ENCODE results near the gene HOXD4. TPM values are rescaled to one million over a fixed set of nuclear protein-coding genes. Genes with fewer than 3 reads are reported as not detected.

The HOXD4 gene
- total RNA-seq, 4 donors from 2014 or later, result 1.0 to 14.2 (median 1.9) TPM

DNA sequence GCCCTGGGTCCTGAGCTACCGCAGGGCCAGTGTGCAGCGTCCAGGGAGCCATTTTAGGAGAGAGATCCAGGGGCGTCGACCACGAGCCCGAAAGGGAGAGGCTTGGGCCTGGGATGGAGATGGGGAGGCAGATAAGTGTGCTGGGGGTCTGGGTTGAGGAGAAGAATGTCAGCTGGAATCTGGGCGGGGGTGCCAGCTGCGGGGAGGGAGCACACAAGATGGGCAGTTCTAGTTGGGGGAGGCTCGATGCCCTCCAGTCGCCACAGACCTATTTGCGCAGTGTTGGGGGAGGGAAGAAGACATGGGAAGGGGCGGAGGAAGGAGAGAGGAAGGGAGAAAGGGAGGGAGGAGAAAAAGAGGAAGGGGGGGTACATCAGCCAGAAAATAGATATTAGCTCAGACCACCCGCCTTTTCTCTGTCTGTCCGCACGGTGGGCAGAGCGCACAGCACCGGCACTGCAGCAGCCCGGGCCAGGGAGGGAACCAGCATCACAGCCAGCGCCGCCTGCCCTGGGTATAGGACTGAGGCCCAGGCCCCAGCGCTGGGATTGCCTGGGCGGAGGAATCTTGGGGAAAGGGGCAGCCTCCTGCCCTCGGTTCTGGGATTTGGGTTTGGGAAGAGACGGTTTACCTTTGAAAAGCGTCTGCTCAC is 46.1 kb upstream of the HOXD4 start:
- ATAC-seq (ENCODE audit: low FRiP score) (no peak), DNase-seq (ENCODE audit: low spot score) (no peak)
- TF ChIP-seq, protein P1, sequence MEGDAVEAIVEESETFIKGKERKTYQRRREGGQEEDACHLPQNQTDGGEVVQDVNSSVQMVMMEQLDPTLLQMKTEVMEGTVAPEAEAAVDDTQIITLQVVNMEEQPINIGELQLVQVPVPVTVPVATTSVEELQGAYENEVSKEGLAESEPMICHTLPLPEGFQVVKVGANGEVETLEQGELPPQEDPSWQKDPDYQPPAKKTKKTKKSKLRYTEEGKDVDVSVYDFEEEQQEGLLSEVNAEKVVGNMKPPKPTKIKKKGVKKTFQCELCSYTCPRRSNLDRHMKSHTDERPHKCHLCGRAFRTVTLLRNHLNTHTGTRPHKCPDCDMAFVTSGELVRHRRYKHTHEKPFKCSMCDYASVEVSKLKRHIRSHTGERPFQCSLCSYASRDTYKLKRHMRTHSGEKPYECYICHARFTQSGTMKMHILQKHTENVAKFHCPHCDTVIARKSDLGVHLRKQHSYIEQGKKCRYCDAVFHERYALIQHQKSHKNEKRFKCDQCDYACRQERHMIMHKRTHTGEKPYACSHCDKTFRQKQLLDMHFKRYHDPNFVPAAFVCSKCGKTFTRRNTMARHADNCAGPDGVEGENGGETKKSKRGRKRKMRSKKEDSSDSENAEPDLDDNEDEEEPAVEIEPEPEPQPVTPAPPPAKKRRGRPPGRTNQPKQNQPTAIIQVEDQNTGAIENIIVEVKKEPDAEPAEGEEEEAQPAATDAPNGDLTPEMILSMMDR (IDR thresholded peaks at IDR 0.05), result no peak

- DNase-seq (ENCODE audit: low spot score), result no peak
Measured at GRCh38 chr2:176105730-176106580, 45.4 kb upstream of the HOXD4 start.

GRCh38 chr2:176106581-176107539 is 44.5 kb upstream of the HOXD4 start, which contains the start of gene HOXD11:
Gene HOXD11, plus strand, starts transcription at chr2:176107280. Its CDS starts 76 bp downstream, at chr2:176107356.
- ATAC-seq (ENCODE audit: low FRiP score), result peak; percentile 74
- TF ChIP-seq, protein P1 (IDR thresholded peaks at IDR 0.05), result no peak
- DNase-seq (ENCODE audit: low spot score), result no peak

More at GRCh38 chr2:176105730-176106580, 45.4 kb upstream of the HOXD4 start:
- TF ChIP-seq, protein P1 (IDR thresholded peaks at IDR 0.05), result no peak
- no peak for ATAC-seq (ENCODE audit: low FRiP score)

- no peak for ATAC-seq (ENCODE audit: low FRiP score)
- no peak for DNase-seq (ENCODE audit: low spot score)
- TF ChIP-seq, protein P1 (IDR thresholded peaks at IDR 0.05), result no peak
Measured at GRCh38 chr2:176107731-176108181, 43.6 kb upstream of the HOXD4 start.

GRCh38 chr2:176109192-176109901 is 42.0 kb upstream of the HOXD4 start:
- DNase-seq (ENCODE audit: low spot score), result no peak
- TF ChIP-seq, protein P1 (IDR thresholded peaks at IDR 0.05), result no peak
- no peak for ATAC-seq (ENCODE audit: low FRiP score)

DNA sequence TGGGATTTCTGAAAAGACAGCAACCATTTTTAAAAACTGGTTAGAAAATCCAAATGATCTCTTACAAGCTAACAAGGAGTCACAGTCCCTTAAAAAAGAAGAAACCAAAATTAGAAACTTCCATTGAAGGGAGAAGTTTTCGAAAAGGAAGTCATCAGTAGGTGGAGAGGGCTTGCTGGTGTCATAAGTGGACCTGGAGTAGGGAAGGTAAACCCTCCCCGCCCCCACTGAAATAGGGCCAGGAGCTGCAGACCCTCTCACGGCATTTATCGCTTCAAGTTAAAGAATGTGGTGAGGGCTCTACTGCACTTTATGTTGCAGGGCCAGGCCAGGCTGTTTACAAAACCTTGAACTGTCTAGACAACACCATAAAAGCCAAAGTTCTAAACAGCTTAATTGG is 41.4 kb upstream of the HOXD4 start:
- no peak for ATAC-seq (ENCODE audit: low FRiP score)
- TF ChIP-seq, protein P1 (IDR thresholded peaks at IDR 0.05), result no peak
- no peak for DNase-seq (ENCODE audit: low spot score)

All from omental fat pad (tissue), 4 donors.